Keratinocyte (primary cell): ENCODE data around the gene CLCN3. TPM values are rescaled to one million over a fixed set of nuclear protein-coding genes. Genes with fewer than 3 reads are reported as not detected.
A peak's percentile ranks its signal among the peaks of the same experiment; 100 is the strongest.

Experiments
- DNase-seq: peaks from one replicate; pipeline ENCODE4 v3.0.0-alpha.2; 2011; ENCODE audit warnings: low read depth, missing footprints, low spot score
- FAIRE-seq: peaks from 2 replicates; lab custom pipeline; 2011; peaks lifted over from hg19 to GRCh38; lab: Jason Lieb, UNC
- H2AFZ ChIP-seq: 2 replicates; pipeline ENCODE4 v1.6.0; 2012; ENCODE audit warnings: low read length, control low read depth, inconsistent platforms; ENCODE audit not compliant: control insufficient read depth
- H3K27ac ChIP-seq: 2 replicates; pipeline ENCODE4 v1.5.1; 2011; ENCODE audit warnings: low read length; ENCODE audit not compliant: control insufficient read depth, insufficient read depth
- H3K27me3 ChIP-seq: 3 replicates; pipeline ENCODE4 v1.6.0; 2011; ENCODE audit warnings: low read length; ENCODE audit not compliant: control insufficient read depth, insufficient read depth; ENCODE audit errors: extremely low read depth
- H3K36me3 ChIP-seq, 2 experiments: 2 replicates in 1 of 2; 3 replicates in 1 of 2; pipeline ENCODE4 v1.5.1; 2011; ENCODE audit warnings: low read length in 2 of 2, mild to moderate bottlenecking in 1 of 2; ENCODE audit not compliant: control insufficient read depth in 2 of 2, insufficient read depth in 2 of 2; ENCODE audit errors: extremely low read depth in 1 of 2
- H3K4me1 ChIP-seq: 3 replicates; pipeline ENCODE4 v1.5.1; 2011; ENCODE audit warnings: low read length; ENCODE audit not compliant: control insufficient read depth, insufficient read depth; ENCODE audit errors: extremely low read depth
- H3K4me2 ChIP-seq: 3 replicates; pipeline ENCODE4 v1.6.0; 2011; ENCODE audit warnings: low read depth, low read length; ENCODE audit not compliant: control insufficient read depth, insufficient read depth; ENCODE audit errors: extremely low read depth
- H3K4me3 ChIP-seq, 3 experiments: fragments of 200-600 bp in 1 of 3; sonication (generic) in 1 of 3; 2 replicates in 2 of 3; 3 replicates in 1 of 3; pipeline ENCODE4 v1.5.1; 2011 to 2016; ENCODE audit warnings: low read length in 3 of 3, mild to moderate bottlenecking in 3 of 3, control low read depth in 2 of 3, inconsistent platforms in 1 of 3, low read depth in 1 of 3, mixed read lengths in 1 of 3, mixed run types in 1 of 3, moderate library complexity in 1 of 3; ENCODE audit not compliant: control insufficient read depth in 2 of 3, insufficient read depth in 2 of 3; ENCODE audit errors: extremely low read depth in 1 of 3
- H3K79me2 ChIP-seq: 2 replicates; pipeline ENCODE4 v1.6.0; 2012; ENCODE audit warnings: low read length; ENCODE audit not compliant: control insufficient read depth, insufficient read depth
- H3K9ac ChIP-seq: 3 replicates; pipeline ENCODE4 v1.6.0; 2011; ENCODE audit warnings: low read length; ENCODE audit not compliant: control insufficient read depth, insufficient read depth; ENCODE audit errors: extremely low read depth
- H3K9me1 ChIP-seq: 3 replicates; pipeline ENCODE4 v1.6.0; 2011; ENCODE audit warnings: low read length; ENCODE audit not compliant: control insufficient read depth, insufficient read depth; ENCODE audit errors: extremely low read depth
- H3K9me3 ChIP-seq: 2 replicates; pipeline ENCODE4 v1.5.1; 2012; ENCODE audit warnings: low read depth, low read length; ENCODE audit not compliant: control insufficient read depth
- H4K20me1 ChIP-seq: 3 replicates; pipeline ENCODE4 v1.6.0; 2011; ENCODE audit warnings: low read length; ENCODE audit not compliant: control insufficient read depth, insufficient read depth; ENCODE audit errors: extremely low read depth
- EZH2 ChIP-seq: IDR thresholded peaks from one replicate; pipeline ENCODE4 v1.6.1; 2012; ENCODE audit warnings: inconsistent platforms, mild to moderate bottlenecking, low read length, moderate library complexity
- dilution Hi-C: fragments of 300-500 bp; cut with MboI; formaldehyde crosslinking; loops from one replicate; pipeline ENCODE4 v1.7.0; 2020; ENCODE audit warnings: low sequenced_read_pairs; ENCODE audit not compliant: extremely low pct_ligation_motif_present
- polyA plus RNA-seq, 5 experiments: library from polyadenylated mRNA; depleted of rRNA in 3 of 5; stranded (reverse) in 3 of 5; stranded (forward) in 1 of 5; unstranded in 1 of 5; fragments of >200 nt; gene quantifications; 1 replicate in 1 of 5; 2 replicates in 3 of 5; 3 replicates in 1 of 5; pipeline versions ENCODE4 v1.2.1 to v1.2.3, GENCODE V29; 2011 to 2012; ENCODE audit warnings: missing spikeins in 2 of 5, low read depth in 1 of 5, low replicate concordance in 1 of 5
- TF ChIP-seq, protein P1 (sequence below), 3 experiments: IDR thresholded peaks in 1 of 3; conservative IDR thresholded peaks in 1 of 3; optimal IDR thresholded peaks in 1 of 3; 2 replicates in 2 of 3; 3 replicates in 1 of 3; pipeline versions ENCODE3 to v1.5.1; 2011; ENCODE audit warnings: low read length in 3 of 3, mild to moderate bottlenecking in 3 of 3, moderate library complexity in 2 of 3, control low read depth in 1 of 3, inconsistent platforms in 1 of 3; ENCODE audit not compliant: insufficient read depth in 2 of 3; ENCODE audit errors: extremely low read depth in 1 of 3

The CLCN3 gene
- polyA plus RNA-seq, 1 donor (not counting 4 experiments of a cell fraction or from before 2014, with no cell fraction given): 34.2 TPM

- Histone ChIP-seq H3K27me3 (no peaks in the 10 kb centered on the region), H3K4me2 (peak overlapping the region; percentile 88), H4K20me1 (no peaks in the 10 kb centered on the region), H3K4me3 (peak overlapping the region in 1 of 3 experiments; percentile 98), H3K9me3 (no peaks in the 10 kb centered on the region), H3K9ac (no peak overlapping the region), H3K4me1 (peaks cover 11% of the 10 kb centered on the region), H3K27ac (peak overlapping the region; percentile 99), H3K9me1 (no peaks in the 10 kb centered on the region), H3K79me2 (peaks cover 31% of the 10 kb centered on the region), H3K36me3 (no peaks in the 10 kb centered on the region), H2AFZ (peak overlapping the region; percentile 44)
- FAIRE-seq: no peak
- DNase-seq: no peak
- TF ChIP-seq EZH2: no peak
- TF ChIP-seq, protein P1, sequence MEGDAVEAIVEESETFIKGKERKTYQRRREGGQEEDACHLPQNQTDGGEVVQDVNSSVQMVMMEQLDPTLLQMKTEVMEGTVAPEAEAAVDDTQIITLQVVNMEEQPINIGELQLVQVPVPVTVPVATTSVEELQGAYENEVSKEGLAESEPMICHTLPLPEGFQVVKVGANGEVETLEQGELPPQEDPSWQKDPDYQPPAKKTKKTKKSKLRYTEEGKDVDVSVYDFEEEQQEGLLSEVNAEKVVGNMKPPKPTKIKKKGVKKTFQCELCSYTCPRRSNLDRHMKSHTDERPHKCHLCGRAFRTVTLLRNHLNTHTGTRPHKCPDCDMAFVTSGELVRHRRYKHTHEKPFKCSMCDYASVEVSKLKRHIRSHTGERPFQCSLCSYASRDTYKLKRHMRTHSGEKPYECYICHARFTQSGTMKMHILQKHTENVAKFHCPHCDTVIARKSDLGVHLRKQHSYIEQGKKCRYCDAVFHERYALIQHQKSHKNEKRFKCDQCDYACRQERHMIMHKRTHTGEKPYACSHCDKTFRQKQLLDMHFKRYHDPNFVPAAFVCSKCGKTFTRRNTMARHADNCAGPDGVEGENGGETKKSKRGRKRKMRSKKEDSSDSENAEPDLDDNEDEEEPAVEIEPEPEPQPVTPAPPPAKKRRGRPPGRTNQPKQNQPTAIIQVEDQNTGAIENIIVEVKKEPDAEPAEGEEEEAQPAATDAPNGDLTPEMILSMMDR (optimal IDR thresholded peaks at IDR 0.05 in 1 of 3, IDR thresholded peaks at IDR 0.05 in 1 of 3, conservative IDR thresholded peaks at IDR 0.05 in 1 of 3; ENCODE audit: extremely low read depth in 1 of 3, insufficient read depth in 2 of 3, low read length in 3 of 3): no peak
- dilution Hi-C loops: no loop called here
Observed at GRCh38 chr4:169618986-169619385, 1.4 kb upstream of the CLCN3 start.

GRCh38 chr4:169619518-169619957, 840 bp upstream of the CLCN3 start:
- Histone ChIP-seq H3K9me3 (no peaks in the 10 kb centered on the region), H3K27ac (peak overlapping the region; percentile 99)
- FAIRE-seq: peak; percentile 5

More at GRCh38 chr4:169619518-169619957, 840 bp upstream of the CLCN3 start:
- Histone ChIP-seq H3K9me1 (no peaks in the 10 kb centered on the region), H3K36me3 (no peaks in the 10 kb centered on the region), H3K4me2 (peak overlapping the region; percentile 88), H4K20me1 (no peaks in the 10 kb centered on the region), H3K9ac (peak overlapping the region; percentile 98), H3K79me2 (peaks cover 37% of the 10 kb centered on the region), H3K4me1 (peaks cover 11% of the 10 kb centered on the region), H2AFZ (peak overlapping the region; percentile 92), H3K27me3 (no peaks in the 10 kb centered on the region), H3K4me3 (peak overlapping the region; percentile 58 to 98 (median 98))
- TF ChIP-seq, protein P1 (optimal IDR thresholded peaks at IDR 0.05 in 1 of 3, IDR thresholded peaks at IDR 0.05 in 1 of 3, conservative IDR thresholded peaks at IDR 0.05 in 1 of 3; ENCODE audit: extremely low read depth in 1 of 3, insufficient read depth in 2 of 3, low read length in 3 of 3): peak; percentile 48 to 61 (median 55)
- TF ChIP-seq EZH2: no peak
- no peak for DNase-seq
- dilution Hi-C loops: no loop called here
